ENCODE results near the gene LRRC58.

DNA sequence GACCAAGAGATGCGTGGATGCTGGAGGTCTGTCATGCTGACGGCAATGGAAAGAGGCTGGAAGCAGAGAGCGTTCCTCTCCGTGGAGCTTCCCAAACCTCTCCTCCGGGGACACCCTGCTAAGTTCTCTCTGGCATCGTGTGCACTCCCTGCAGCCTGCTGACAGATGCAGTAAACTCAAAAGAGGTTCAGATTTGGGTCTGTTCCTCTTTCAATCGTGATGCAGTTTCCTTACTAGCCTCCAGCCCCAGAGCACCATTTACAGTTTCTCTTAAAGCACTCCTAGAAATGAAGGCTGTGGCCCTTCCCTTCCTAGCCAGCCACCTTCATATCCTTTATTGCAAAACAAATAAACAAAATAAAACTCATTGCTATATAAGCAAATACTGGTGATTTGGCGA is 47.3 kb upstream of the LRRC58 start:
- TF ChIP-seq ZSCAN4 (tag by site-specific recombination; IDR thresholded peaks at IDR 0.05) (no peak), CTCF (tag by site-specific recombination; IDR thresholded peaks at IDR 0.05) (no peak), ZNF274 (IDR thresholded peaks at IDR 0.05; ENCODE audit: low read length) (no peak), ZNF274 (tag by site-specific recombination; IDR thresholded peaks at IDR 0.05; ENCODE audit: borderline replicate concordance) (no peak), YY1 (tag by site-specific recombination; IDR thresholded peaks at IDR 0.05) (no peak), ZSCAN30 (tag by site-specific recombination; IDR thresholded peaks at IDR 0.05) (no peak), ZNF37A (tag by site-specific recombination; IDR thresholded peaks at IDR 0.05) (no peak), ZNF561 (tag by site-specific recombination; IDR thresholded peaks at IDR 0.05; ENCODE audit: borderline replicate concordance) (no peak), ZNF26 (tag by site-specific recombination; IDR thresholded peaks at IDR 0.05) (no peak), ZNF433 (tag by site-specific recombination; IDR thresholded peaks at IDR 0.05; ENCODE audit: low read depth) (no peak), ZNF580 (tag by site-specific recombination; IDR thresholded peaks at IDR 0.05) (no peak), ZNF175 (tag by site-specific recombination; IDR thresholded peaks at IDR 0.05) (no peak), MZF1 (tag by site-specific recombination; IDR thresholded peaks at IDR 0.05; ENCODE audit: borderline replicate concordance) (no peak)
- TF ChIP-seq, protein P1, sequence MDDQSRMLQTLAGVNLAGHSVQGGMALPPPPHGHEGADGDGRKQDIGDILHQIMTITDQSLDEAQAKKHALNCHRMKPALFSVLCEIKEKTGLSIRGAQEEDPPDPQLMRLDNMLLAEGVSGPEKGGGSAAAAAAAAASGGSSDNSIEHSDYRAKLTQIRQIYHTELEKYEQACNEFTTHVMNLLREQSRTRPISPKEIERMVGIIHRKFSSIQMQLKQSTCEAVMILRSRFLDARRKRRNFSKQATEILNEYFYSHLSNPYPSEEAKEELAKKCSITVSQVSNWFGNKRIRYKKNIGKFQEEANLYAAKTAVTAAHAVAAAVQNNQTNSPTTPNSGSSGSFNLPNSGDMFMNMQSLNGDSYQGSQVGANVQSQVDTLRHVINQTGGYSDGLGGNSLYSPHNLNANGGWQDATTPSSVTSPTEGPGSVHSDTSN (CRISPR knock-in tag; IDR thresholded peaks at IDR 0.05) = no peak

All from HEK293 (cell line).